GM12801 (cell line): ENCODE results near the gene TMEM255B.

Experiments used
- CTCF ChIP-seq: IDR thresholded peaks from one replicate; pipeline ENCODE4 v1.5.1; 2011; ENCODE audit warnings: control low read depth; ENCODE audit not compliant: insufficient read length; ENCODE audit errors: extremely low read depth

Gene TMEM255B

DNA sequence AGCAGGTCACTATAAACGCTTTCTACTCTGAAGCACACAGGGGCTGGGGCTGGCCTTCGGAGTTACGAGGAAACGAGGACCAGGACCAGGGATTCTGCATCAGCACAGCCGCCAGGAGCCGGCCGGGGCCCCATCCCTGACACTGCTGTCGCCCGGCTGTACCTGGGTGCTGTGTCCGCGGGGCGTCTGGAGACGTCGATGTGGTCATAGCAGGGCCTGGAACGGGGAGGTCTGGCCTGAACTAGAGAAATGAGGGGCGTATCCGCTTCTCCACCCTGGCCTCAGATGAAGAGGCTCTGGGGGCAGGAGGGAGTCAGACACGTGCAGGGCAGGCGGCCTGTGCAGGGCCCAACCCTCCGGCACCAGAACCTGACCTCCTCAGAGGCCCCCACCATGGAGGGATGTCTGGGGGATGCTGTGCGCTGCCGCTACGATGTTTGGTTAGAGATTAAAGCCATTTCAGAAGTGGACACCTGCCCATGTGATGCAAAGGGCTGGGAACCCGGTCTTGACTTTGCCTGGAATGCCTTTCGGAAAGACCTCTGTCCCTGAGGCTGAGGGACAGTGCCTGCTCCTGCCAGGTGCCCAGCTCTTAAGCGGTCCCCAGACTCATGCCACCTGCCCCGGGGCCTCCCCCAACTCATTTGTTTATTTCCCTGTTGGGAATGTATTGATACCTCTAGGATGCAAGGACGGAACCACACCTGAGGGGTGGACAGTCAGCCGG lies 83.5 kb downstream of the TMEM255B start:
- TF ChIP-seq CTCF: no peak

GRCh38 chr13:113843063-113843654 lies 84.1 kb downstream of the TMEM255B start:
- no peak for TF ChIP-seq CTCF

DNA sequence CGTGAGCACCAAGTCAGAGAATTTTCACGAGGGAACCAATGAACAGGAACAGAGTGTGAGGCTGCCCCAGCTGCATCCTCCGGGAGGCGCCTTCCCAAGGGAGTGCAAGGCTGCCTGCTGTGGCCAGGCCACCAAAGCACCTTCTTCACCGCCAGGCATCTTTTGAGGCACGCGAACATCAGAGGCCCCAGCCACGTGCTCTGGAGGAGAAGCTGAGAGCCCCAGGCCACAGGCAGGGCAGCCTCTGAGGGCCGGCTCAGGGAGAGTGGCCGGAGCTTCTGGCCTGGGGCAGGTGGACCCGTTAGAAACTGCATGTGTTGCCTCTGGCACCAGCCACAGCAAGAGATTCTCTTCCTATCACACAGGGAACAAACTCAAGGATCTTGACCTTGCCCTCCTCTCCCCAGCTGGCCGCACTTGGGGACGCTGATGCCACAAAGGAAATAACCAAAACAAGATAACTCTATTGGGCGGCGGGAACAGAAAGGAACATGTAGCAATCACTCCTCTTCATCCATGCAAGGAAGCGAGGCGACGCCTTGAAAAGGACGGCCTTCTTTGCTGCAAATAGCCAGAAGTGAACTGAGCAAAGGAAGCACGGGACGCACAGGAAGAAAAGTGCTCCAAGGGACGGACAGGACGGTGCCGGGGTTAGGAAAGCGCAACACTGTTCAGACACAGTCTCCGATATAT lies 85.0 kb downstream of the TMEM255B start:
- no peak for TF ChIP-seq CTCF

DNA sequence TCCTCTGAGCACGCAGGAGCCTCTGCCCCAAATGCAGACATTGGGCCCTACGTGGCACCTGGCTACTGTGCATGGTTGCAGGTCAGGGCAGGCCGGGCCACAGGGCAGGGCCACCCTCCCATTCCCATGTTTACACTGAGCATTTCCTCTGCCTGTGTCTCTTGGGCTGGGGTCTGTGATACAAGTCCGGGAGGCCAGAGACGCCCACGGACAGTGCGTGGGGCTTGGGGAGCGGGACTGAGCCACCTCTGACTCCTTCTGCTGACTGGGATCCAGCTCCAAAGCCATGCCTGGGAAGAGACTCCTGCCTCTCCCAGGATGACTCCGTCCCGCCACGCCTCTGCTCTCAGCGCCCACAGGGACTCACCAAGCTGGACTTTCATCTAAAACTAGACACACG lies 86.0 kb downstream of the TMEM255B start:
- no peak for TF ChIP-seq CTCF

GRCh38 chr13:113845723-113846635 lies 87.0 kb downstream of the TMEM255B start:
- TF ChIP-seq CTCF: no peak

- TF ChIP-seq CTCF: no peak
Observed at GRCh38 chr13:113846636-113847318, 87.8 kb downstream of the TMEM255B start.
